IMR-90 (cell line): ENCODE results near the gene EFCAB5. TPM values are rescaled to one million over a fixed set of nuclear protein-coding genes. Genes with fewer than 3 reads are reported as not detected.
A peak's percentile ranks its signal among the peaks of the same experiment; 100 is the strongest.

Source experiments
- ATAC-seq: fragments of 200-7000 bp; cut with Tn5 transposase; 2 replicates; pipeline ENCODE4 v1.9.1; 2020; ENCODE audit warnings: low read depth, mild to moderate bottlenecking, moderate library complexity
- BruUV-seq: library from RNA; stranded (reverse); fragments of 400-500 nt; replicated peaks from 2 replicates; lab custom pipeline; 2021; lab: Mats Ljungman, UMichigan
- CTCF ChIA-PET: fragments of 300-600 bp; formaldehyde crosslinking; extraction: SDS; loops from one replicate; lab custom pipeline; 2021; ENCODE audit warnings: antibody characterized with exemption; lab: Yijun Ruan, JAX
- POLR2A ChIA-PET: fragments of 300-600 bp; sonication (Branson Sonifier 250); formaldehyde crosslinking; loops from one replicate; lab custom pipeline; 2022; ENCODE audit warnings: antibody characterized with exemption; ENCODE audit not compliant: unreplicated experiment; lab: Charles Lee
- DNase-seq: peaks from one replicate; pipeline ENCODE4 v3.0.0; 2013
- H2AFZ ChIP-seq: replicated peaks from 2 replicates; pipeline ENCODE3; 2013; ENCODE audit warnings: low read length, mild to moderate bottlenecking; ENCODE audit not compliant: poor library complexity
- H2AK5ac ChIP-seq: 2 replicates; pipeline ENCODE4 v1.6.1; 2013; ENCODE audit warnings: low read depth, low read length, inconsistent platforms
- H2AK9ac ChIP-seq: replicated peaks from 2 replicates; pipeline ENCODE3; 2013; ENCODE audit warnings: mild to moderate bottlenecking, low read depth, low read length, moderate library complexity; ENCODE audit not compliant: poor library complexity
- H2BK120ac ChIP-seq: 2 replicates; pipeline ENCODE4 v1.6.1; 2013; ENCODE audit warnings: low read depth, low read length, inconsistent platforms
- H2BK15ac ChIP-seq: 3 replicates; pipeline ENCODE4 v1.6.1; 2013; ENCODE audit warnings: low read depth, low read length, inconsistent platforms
- H2BK20ac ChIP-seq: 2 replicates; pipeline ENCODE4 v1.6.1; 2013; ENCODE audit warnings: low read depth, mild to moderate bottlenecking, inconsistent platforms, low read length, moderate library complexity
- H2BK5ac ChIP-seq: 2 replicates; pipeline ENCODE4 v1.6.1; 2013; ENCODE audit warnings: mild to moderate bottlenecking, low read depth, low read length, inconsistent platforms; ENCODE audit not compliant: poor library complexity, severe bottlenecking
- H3K14ac ChIP-seq: replicated peaks from 2 replicates; pipeline ENCODE4 v1.6.1; 2013; ENCODE audit warnings: low read depth, low read length, inconsistent platforms
- H3K18ac ChIP-seq: 2 replicates; pipeline ENCODE4 v1.6.1; 2013; ENCODE audit warnings: low read depth, low read length, control low read depth
- H3K23ac ChIP-seq: 2 replicates; pipeline ENCODE4 v1.6.1; 2013; ENCODE audit warnings: low read depth, low read length, inconsistent platforms
- H3K27ac ChIP-seq: 2 replicates; pipeline ENCODE4 v1.5.1; 2013; ENCODE audit warnings: mild to moderate bottlenecking, control low read depth, low read length; ENCODE audit not compliant: insufficient read depth
- H3K27me3 ChIP-seq: 2 replicates; pipeline ENCODE4 v1.6.1; 2013; ENCODE audit warnings: low read length; ENCODE audit not compliant: control insufficient read depth, insufficient read depth
- H3K36me3 ChIP-seq: 2 replicates; pipeline ENCODE4 v1.6.1; 2013; ENCODE audit warnings: low read length, mixed read lengths; ENCODE audit not compliant: control insufficient read depth, insufficient read depth
- H3K4ac ChIP-seq: 2 replicates; pipeline ENCODE4 v1.6.1; 2013; ENCODE audit warnings: low read depth, low read length, inconsistent platforms
- H3K4me1 ChIP-seq: 2 replicates; pipeline ENCODE4 v1.6.1; 2013; ENCODE audit warnings: low read length, mixed read lengths; ENCODE audit not compliant: control insufficient read depth, insufficient read depth
- H3K4me2 ChIP-seq: 2 replicates; pipeline ENCODE4 v1.6.1; 2013; ENCODE audit warnings: low read depth, mild to moderate bottlenecking, control low read depth, low read length, moderate library complexity
- H3K4me3 ChIP-seq: 2 replicates; pipeline ENCODE4 v1.5.1; 2013; ENCODE audit warnings: low read depth, mild to moderate bottlenecking, control low read depth, low read length, moderate library complexity; ENCODE audit not compliant: insufficient read depth
- H3K56ac ChIP-seq: 2 replicates; pipeline ENCODE4 v1.6.1; 2013; ENCODE audit warnings: low read length, inconsistent platforms; ENCODE audit not compliant: insufficient read depth; ENCODE audit errors: extremely low read depth
- H3K79me1 ChIP-seq, 2 experiments: 2 replicates each; pipeline ENCODE4 v1.6.1; 2013; ENCODE audit warnings: low read length in 2 of 2, inconsistent platforms in 1 of 2, low read depth in 1 of 2
- H3K9ac ChIP-seq: 2 replicates; pipeline ENCODE4 v1.6.1; 2013; ENCODE audit warnings: low read depth, low read length, control low read depth
- H3K9me1 ChIP-seq: 2 replicates; pipeline ENCODE4 v1.6.1; 2013; ENCODE audit warnings: low read length, inconsistent platforms; ENCODE audit not compliant: insufficient read depth
- H3K9me3 ChIP-seq: 2 replicates; pipeline ENCODE4 v1.6.1; 2013; ENCODE audit warnings: low read length; ENCODE audit not compliant: control insufficient read depth, insufficient read depth
- H4K20me1 ChIP-seq: 2 replicates; pipeline ENCODE4 v1.6.1; 2013; ENCODE audit warnings: low read length, inconsistent platforms; ENCODE audit not compliant: insufficient read depth
- H4K5ac ChIP-seq: 2 replicates; pipeline ENCODE4 v1.6.1; 2013; ENCODE audit warnings: mild to moderate bottlenecking, low read depth, low read length, control low read depth
- H4K8ac ChIP-seq, 2 experiments: 2 replicates each; pipeline ENCODE4 v1.6.1; 2013; ENCODE audit warnings: low read depth in 2 of 2, low read length in 2 of 2, control low read depth in 1 of 2, inconsistent platforms in 1 of 2
- H4K91ac ChIP-seq: 2 replicates; pipeline ENCODE4 v1.6.1; 2013; ENCODE audit warnings: low read depth, low read length, inconsistent platforms; ENCODE audit not compliant: insufficient read depth
- BHLHE40 ChIP-seq: fragments of 150-350 bp; IDR thresholded peaks from 2 replicates; pipeline ENCODE4 v1.6.1; 2016; ENCODE audit warnings: mild to moderate bottlenecking, low read depth, low read length
- CEBPB ChIP-seq: IDR thresholded peaks from 2 replicates; pipeline ENCODE4 v1.6.1; 2012; ENCODE audit warnings: low read depth, low read length, improper control_type of control experiment
- CHD1 ChIP-seq: IDR thresholded peaks from 2 replicates; pipeline ENCODE4 v1.6.1; 2012; ENCODE audit warnings: low read depth, low read length, improper control_type of control experiment
- CTCF ChIP-seq: conservative IDR thresholded peaks from 2 replicates; pipeline ENCODE4 v1.5.1; 2012; ENCODE audit warnings: mild to moderate bottlenecking, low read depth, low read length, improper control_type of control experiment
- ELK1 ChIP-seq: fragments of 150-350 bp; IDR thresholded peaks from 2 replicates; pipeline ENCODE4 v1.6.1; 2016; ENCODE audit warnings: low read depth, mild to moderate bottlenecking, low read length, moderate library complexity, borderline replicate concordance
- FOS ChIP-seq: fragments of 150-350 bp; IDR thresholded peaks from 2 replicates; pipeline ENCODE4 v1.6.1; 2016; ENCODE audit warnings: low read depth, low read length
- MAFK ChIP-seq: IDR thresholded peaks from 2 replicates; pipeline ENCODE4 v1.6.1; 2012; ENCODE audit warnings: low read depth, low read length, improper control_type of control experiment
- MAZ ChIP-seq: IDR thresholded peaks from 2 replicates; pipeline ENCODE4 v1.6.1; 2012; ENCODE audit warnings: low read depth, mild to moderate bottlenecking, low read length, improper control_type of control experiment, moderate library complexity, borderline replicate concordance
- MXI1 ChIP-seq: IDR thresholded peaks from 2 replicates; pipeline ENCODE4 v1.6.1; 2012; ENCODE audit warnings: low read depth, mild to moderate bottlenecking, low read length, moderate library complexity, borderline replicate concordance
- NFE2L2 ChIP-seq: fragments of 150-350 bp; IDR thresholded peaks from 2 replicates; pipeline ENCODE4 v1.6.1; 2016; ENCODE audit warnings: low read depth, mild to moderate bottlenecking, low read length
- POLR2A ChIP-seq: IDR thresholded peaks from 2 replicates; pipeline ENCODE4 v1.6.1; 2012; ENCODE audit warnings: mild to moderate bottlenecking, low read depth, low read length
- RAD21 ChIP-seq: IDR thresholded peaks from 2 replicates; pipeline ENCODE4 v1.6.1; 2012; ENCODE audit warnings: low read length, improper control_type of control experiment
- RCOR1 ChIP-seq: IDR thresholded peaks from 2 replicates; pipeline ENCODE4 v1.6.1; 2012; ENCODE audit warnings: mild to moderate bottlenecking, low read length, improper control_type of control experiment; ENCODE audit not compliant: insufficient replicate concordance
- RFX5 ChIP-seq: IDR thresholded peaks from 2 replicates; pipeline ENCODE4 v1.8.0; 2012; ENCODE audit warnings: low read depth, mild to moderate bottlenecking, low read length, moderate library complexity
- SMC3 ChIP-seq: fragments of 150-350 bp; IDR thresholded peaks from 2 replicates; pipeline ENCODE4 v1.6.1; 2016; ENCODE audit warnings: low read depth, mild to moderate bottlenecking, antibody characterized with exemption, low read length, moderate library complexity
- USF2 ChIP-seq: fragments of 150-350 bp; IDR thresholded peaks from 2 replicates; pipeline ENCODE4 v1.6.1; 2017; ENCODE audit warnings: mild to moderate bottlenecking, antibody characterized with exemption, low read length, low read depth
- WGBS, 2 experiments: methylation state at CpG; one replicate each; pipeline versions ENCODE4 v1.1.5 to v1.1.7; 2013; ENCODE audit warnings: missing lambda C conversion rate in 2 of 2; ENCODE audit not compliant: insufficient read length in 1 of 2; ENCODE audit errors: extremely low coverage in 2 of 2; 5-methylcytosine and 5-hydroxymethylcytosine counted together
- dilution Hi-C: fragments of 300-500 bp; cut with HindIII; formaldehyde crosslinking; loops from one replicate; pipeline ENCODE4 v1.14.3; 2018; ENCODE audit warnings: low sequenced_read_pairs; ENCODE audit not compliant: unreplicated experiment
- in situ Hi-C: fragments of 300-500 bp; cut with MboI; formaldehyde crosslinking; loops from 3 replicates; pipeline ENCODE4 v1.14.3; 2019; ENCODE audit warnings: low sequenced_read_pairs, inconsistent platforms, mixed read lengths
- intact Hi-C: fragments of 100-400 bp; cut with micrococcal nuclease; formaldehyde crosslinking; loops from 2 replicates; pipeline ENCODE4 v1.10.0; 2022
- polyA plus RNA-seq, 3 experiments: library from polyadenylated mRNA; depleted of rRNA; stranded (reverse); fragments of >200 nt; gene quantifications; 2 replicates each; pipeline ENCODE4 v1.2.3, GENCODE V29; 2012; ENCODE audit warnings: low replicate concordance in 1 of 3
- total RNA-seq: library from RNA; depleted of rRNA; stranded (reverse); fragments of >200 nt; gene quantifications from 2 replicates; pipeline ENCODE4 v1.2.3, GENCODE V29; 2012

EFCAB5 gene
- total and polyA plus RNA-seq, 2 of the 4 experiments (the other 2 are of a cell fraction): 0.14 TPM; not detected in 1

- dilution Hi-C loops (no loop called here), intact Hi-C loops (no loop called here), in situ Hi-C loops (no loop called here)
- H2AK9ac ChIP-seq: no peak overlapping the region
- no peak overlapping the region for H2BK5ac ChIP-seq
- no peak overlapping the region for H3K14ac ChIP-seq
- no peak overlapping the region for H2BK15ac ChIP-seq
- DNase-seq (peak; percentile 50), ATAC-seq (peak; percentile 77)
- no TSS peak for BruUV-seq
- H3K4me1 ChIP-seq: peaks cover 6% of the 10 kb centered on the region; the same call in 1 of the 2 replicates
- TF ChIP-seq CHD1: no peak
- TF ChIP-seq MXI1: no peak
- TF ChIP-seq FOS: no peak
- TF ChIP-seq BHLHE40: no peak
- no peak for TF ChIP-seq MAFK
- TF ChIP-seq CTCF: no peak
- no peak for TF ChIP-seq RFX5
- TF ChIP-seq USF2: no peak
- TF ChIP-seq NFE2L2: no peak
- no peak for TF ChIP-seq SMC3
- no peak for TF ChIP-seq POLR2A
- no peak for TF ChIP-seq RCOR1
- TF ChIP-seq ELK1: no peak
- no peak for TF ChIP-seq MAZ
- no peak for TF ChIP-seq CEBPB
- no peak for TF ChIP-seq RAD21
- 0 out of 2 replicates have a peak, but pooled peaks cover 2% of the 10 kb centered on the region for H3K9me3 ChIP-seq
- H3K4me2 ChIP-seq: no peak overlapping the region
- H2AK5ac ChIP-seq: peak overlapping the region; percentile 5; the same call in 1 of the 2 replicates
- H3K23ac ChIP-seq: no peak overlapping the region
- no peak overlapping the region for H3K56ac ChIP-seq
- no peak overlapping the region for H4K5ac ChIP-seq
- H3K9me1 ChIP-seq: no peaks in the 10 kb centered on the region
- no peak overlapping the region for H3K18ac ChIP-seq
- peak overlapping the region in 1 of 2 experiments; percentile 22; a peak in 1 of 4 replicates for H4K8ac ChIP-seq
- no peak overlapping the region for H3K4ac ChIP-seq
- H3K4me3 ChIP-seq: no peak overlapping the region
- H3K36me3 ChIP-seq: no peaks in the 10 kb centered on the region
- CTCF ChIA-PET: interaction anchor here (0.5 to 0.8 kb wide), 3 partner anchors 25 to 216 kb away, joined by 3 to 5 read pairs (median 3); no protein-coding TSS in a partner anchor
- no peak overlapping the region; the same call in 1 of the 2 replicates for H4K91ac ChIP-seq
- WGBS, 2 experiments: 57% methylated on average over 1 of the region's 2 CpGs; no CpG with 5 or more reads in 1 of the 2 experiments
- no peak overlapping the region for H2AFZ ChIP-seq
- H4K20me1 ChIP-seq: no peaks in the 10 kb centered on the region
- peaks cover 3% of the 10 kb centered on the region; the same call in 1 of the 2 replicates for H3K27me3 ChIP-seq
- H2BK20ac ChIP-seq: 0 out of 2 replicates have a peak overlapping the region, but pooled peaks have one; percentile 2
- no peak overlapping the region for H3K9ac ChIP-seq
- H3K27ac ChIP-seq: no peak overlapping the region
- POLR2A ChIA-PET: no interaction called here
- H3K79me1 ChIP-seq: no peaks in the 10 kb centered on the region
- H2BK120ac ChIP-seq: no peak overlapping the region
Measured at GRCh38 chr17:30000755-30001257, 59.4 kb downstream of the EFCAB5 start.
